Smooth muscle cell (in vitro differentiated cells): ENCODE data around the gene PGAP1. TPM values are rescaled to one million over a fixed set of nuclear protein-coding genes. Genes with fewer than 3 reads are reported as not detected.

Experiments
- DNase-seq: peaks from one replicate; lab custom pipeline; 2025; ENCODE audit not compliant: unreplicated experiment; lab: John Stamatoyannopoulos, UW
- H2AFZ ChIP-seq: fragments of 200-600 bp; sonication (generic); 2 replicates; pipeline ENCODE4 v1.6.0; 2016; ENCODE audit warnings: antibody characterized with exemption, low read depth, mild to moderate bottlenecking
- H3F3A ChIP-seq: fragments of 200-600 bp; sonication (generic); 2 replicates; pipeline ENCODE4 v1.6.0; 2017; ENCODE audit warnings: antibody characterized with exemption, low read depth
- H3K27ac ChIP-seq: fragments of 200-600 bp; sonication (generic); 2 replicates; pipeline ENCODE4 v1.5.1; 2016; ENCODE audit warnings: low read depth, mild to moderate bottlenecking
- H3K27me3 ChIP-seq: fragments of 200-600 bp; sonication (generic); 2 replicates; pipeline ENCODE4 v1.6.1; 2016; ENCODE audit warnings: low read depth, mild to moderate bottlenecking
- H3K36me3 ChIP-seq: fragments of 200-600 bp; sonication (generic); 2 replicates; pipeline ENCODE4 v1.5.1; 2016; ENCODE audit warnings: low read depth
- H3K4me1 ChIP-seq: fragments of 200-600 bp; sonication (generic); 2 replicates; pipeline ENCODE4 v1.5.1; 2016; ENCODE audit warnings: low read depth
- H3K4me2 ChIP-seq: fragments of 200-600 bp; sonication (generic); 2 replicates; pipeline ENCODE4 v1.6.0; 2016; ENCODE audit warnings: mild to moderate bottlenecking
- H3K4me3 ChIP-seq: fragments of 200-600 bp; sonication (generic); 2 replicates; pipeline ENCODE4 v1.5.1; 2016; ENCODE audit warnings: mild to moderate bottlenecking
- H3K79me2 ChIP-seq: fragments of 200-600 bp; sonication (generic); 2 replicates; pipeline ENCODE4 v1.6.0; 2016; ENCODE audit warnings: low read depth, mild to moderate bottlenecking
- H3K9ac ChIP-seq: fragments of 200-600 bp; sonication (generic); 2 replicates; pipeline ENCODE4 v1.6.0; 2016; ENCODE audit warnings: low read depth
- H3K9me3 ChIP-seq: fragments of 200-600 bp; sonication (generic); replicated peaks from 2 replicates; pipeline ENCODE4 v1.5.1; 2016; ENCODE audit warnings: low read depth
- H4K20me1 ChIP-seq: fragments of 200-600 bp; sonication (generic); 2 replicates; pipeline ENCODE4 v1.6.0; 2016; ENCODE audit warnings: low read depth
- CTCF ChIP-seq: fragments of 200-600 bp; sonication (generic); IDR thresholded peaks from 2 replicates; pipeline ENCODE4 v1.5.1; 2017; ENCODE audit warnings: borderline replicate concordance, mild to moderate bottlenecking, antibody characterized with exemption; ENCODE audit not compliant: insufficient read depth, poor library complexity, severe bottlenecking
- WGBS: methylation state at CpG from one replicate; pipeline ENCODE4 v1.1.7; 2016; ENCODE audit warnings: low lambda C conversion rate; 5-methylcytosine and 5-hydroxymethylcytosine counted together
- polyA plus RNA-seq: library from polyadenylated mRNA; unstranded; fragments of >200 nt; fragmentation: Nextera tagmentation; extraction: Ambion mirVana; gene quantifications from 2 replicates; pipeline ENCODE4 v1.2.1, GENCODE V29; 2016
- total RNA-seq: library from RNA; depleted of rRNA; stranded (reverse); fragments of >200 nt; gene quantifications from 2 replicates; pipeline ENCODE4 v1.2.3, GENCODE V29; 2014

The PGAP1 gene
- total and polyA plus RNA-seq, 2 experiments from 2014 or later: 1.8 to 30.5 TPM

- Histone ChIP-seq H3K9ac (no peak overlapping the region), H3K36me3 (no peaks in the 10 kb centered on the region), H3K27ac (no peak overlapping the region), H3K9me3 (no peaks in the 10 kb centered on the region), H3K4me1 (peaks cover 28% of the 10 kb centered on the region), H3K4me2 (no peak overlapping the region), H2AFZ (no peak overlapping the region), H3K79me2 (no peaks in the 10 kb centered on the region), H3K4me3 (no peak overlapping the region), H3F3A (no peaks in the 10 kb centered on the region), H3K27me3 (no peaks in the 10 kb centered on the region), H4K20me1 (no peaks in the 10 kb centered on the region)
- 88% methylated on average over 5 of the region's 5 CpGs for WGBS
- DNase-seq: no peak
- TF ChIP-seq CTCF: no peak
These were observed 27.5 kb upstream of the PGAP1 start for GRCh38 chr2:196954001-196954400.

GRCh38 chr2:196952936-196953335, 26.4 kb upstream of the PGAP1 start:
- Histone ChIP-seq H3K79me2 (no peaks in the 10 kb centered on the region), H3K36me3 (no peaks in the 10 kb centered on the region), H4K20me1 (no peaks in the 10 kb centered on the region), H3K9ac (no peak overlapping the region), H3K27ac (no peak overlapping the region), H3K4me2 (no peak overlapping the region), H3K4me1 (peaks cover 17% of the 10 kb centered on the region), H3F3A (no peaks in the 10 kb centered on the region), H3K27me3 (no peaks in the 10 kb centered on the region), H3K9me3 (no peaks in the 10 kb centered on the region), H3K4me3 (no peak overlapping the region), H2AFZ (no peak overlapping the region)
- 93% methylated on average over 2 of the region's 2 CpGs for WGBS
- no peak for TF ChIP-seq CTCF
- no peak for DNase-seq

GRCh38 chr2:196951973-196952372, 25.5 kb upstream of the PGAP1 start:
- Histone ChIP-seq H3K4me1 (peaks cover 10% of the 10 kb centered on the region), H3K36me3 (no peaks in the 10 kb centered on the region), H3K27me3 (no peaks in the 10 kb centered on the region), H3K4me2 (no peak overlapping the region), H2AFZ (no peak overlapping the region), H3K9ac (no peak overlapping the region), H3K4me3 (no peak overlapping the region), H4K20me1 (no peaks in the 10 kb centered on the region), H3K79me2 (no peaks in the 10 kb centered on the region), H3F3A (no peaks in the 10 kb centered on the region), H3K27ac (no peak overlapping the region), H3K9me3 (no peaks in the 10 kb centered on the region)
- TF ChIP-seq CTCF: no peak
- DNase-seq: no peak
- WGBS: 72% methylated on average over 2 of the region's 2 CpGs

- no peak for DNase-seq
- TF ChIP-seq CTCF: no peak
- H3K4me3 ChIP-seq: no peak overlapping the region
These were observed 22.6 kb upstream of the PGAP1 start for GRCh38 chr2:196949116-196949515.

More at GRCh38 chr2:196949116-196949515, 22.6 kb upstream of the PGAP1 start:
- 87% methylated on average over 5 of the region's 5 CpGs for WGBS
- Histone ChIP-seq H3K36me3 (no peaks in the 10 kb centered on the region), H3K4me2 (no peak overlapping the region), H4K20me1 (no peaks in the 10 kb centered on the region), H3F3A (no peaks in the 10 kb centered on the region), H3K9me3 (no peaks in the 10 kb centered on the region), H3K27ac (no peak overlapping the region), H3K9ac (no peak overlapping the region), H3K27me3 (no peaks in the 10 kb centered on the region), H2AFZ (no peak overlapping the region), H3K79me2 (no peaks in the 10 kb centered on the region), H3K4me1 (peaks cover 6% of the 10 kb centered on the region)
